SK-N-MC (cell line): ENCODE measurements around the gene TESPA1.
"Not testable (repeated sequence)": the region's sequence is repeated elsewhere in the genome, so short reads cannot be mapped to it uniquely, and the experiment has no call there.

Experiments used
- DNase-seq: peaks from one replicate; pipeline ENCODE4 v3.0.0-alpha.2; 2011; ENCODE audit warnings: low read depth, low spot score
- H3K27ac ChIP-seq: fragments of 200-600 bp; sonication (generic); 2 replicates; pipeline ENCODE4 v1.5.1; 2016; ENCODE audit warnings: mixed run types
- H3K36me3 ChIP-seq: fragments of 200-600 bp; sonication (generic); 2 replicates; pipeline ENCODE4 v1.6.1; 2017; ENCODE audit warnings: antibody characterized with exemption, low read length, mixed read lengths; ENCODE audit not compliant: insufficient read depth
- H3K4me3 ChIP-seq: fragments of 200-600 bp; sonication (generic); 2 replicates; pipeline ENCODE4 v1.5.1; 2016
- H3K9ac ChIP-seq: fragments of 200-600 bp; sonication (generic); 2 replicates; pipeline ENCODE4 v1.8.0; 2017; ENCODE audit warnings: mixed run types, mixed read lengths; ENCODE audit not compliant: insufficient read length
- H3K9me3 ChIP-seq: fragments of 200-600 bp; sonication (generic); 2 replicates; pipeline ENCODE4 v1.6.1; 2017; ENCODE audit warnings: low read depth, mild to moderate bottlenecking, antibody characterized with exemption, low read length, moderate library complexity, mixed read lengths
- EZH2 ChIP-seq: fragments of 200-600 bp; sonication (generic); IDR thresholded peaks from one replicate; pipeline ENCODE4 v1.6.1; 2017; ENCODE audit warnings: antibody characterized with exemption
- FOXP2 ChIP-seq: optimal IDR thresholded peaks from 2 replicates; pipeline ENCODE3; 2011; ENCODE audit warnings: mild to moderate bottlenecking, moderate library complexity; ENCODE audit not compliant: insufficient read depth; ENCODE audit errors: extremely low read length, control extremely low read depth
- POLR2AphosphoS5 ChIP-seq: IDR thresholded peaks from 2 replicates; pipeline ENCODE4 v1.6.1; 2012; ENCODE audit warnings: mild to moderate bottlenecking, low read depth, low read length, borderline replicate concordance

Gene TESPA1

DNA sequence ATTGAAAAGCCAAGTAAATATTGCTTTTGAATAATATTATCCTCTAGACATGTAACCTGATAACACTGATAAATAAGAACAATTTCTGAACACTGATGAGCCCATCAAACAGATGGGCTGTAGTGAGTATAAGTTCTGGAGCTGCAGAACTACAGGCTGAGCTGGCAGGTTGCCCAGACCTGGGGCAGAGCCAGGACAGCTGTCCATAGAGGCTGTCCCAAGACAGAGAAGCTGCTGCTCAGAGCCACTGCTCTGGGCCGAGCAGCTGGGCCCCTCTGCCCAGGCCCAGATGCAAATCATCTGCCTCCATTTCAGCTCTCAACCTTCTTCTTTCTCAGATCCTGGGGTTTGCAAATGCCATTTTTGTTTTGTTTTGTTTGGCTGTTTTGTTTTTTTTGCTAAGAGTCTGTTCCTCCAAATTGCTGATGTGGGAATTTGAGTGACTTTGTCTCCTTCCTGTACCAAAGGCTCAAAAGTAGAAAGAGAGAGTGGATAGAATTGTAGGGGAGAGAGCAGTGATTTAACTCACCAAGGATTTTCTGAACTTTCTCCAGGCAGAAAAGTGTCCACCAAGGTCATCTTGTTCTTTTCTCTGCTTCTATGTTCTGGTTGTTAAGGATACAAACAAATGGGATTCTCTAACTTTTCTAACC is 4.0 kb upstream of the TESPA1 start:
- H3K27ac ChIP-seq, result no peak overlapping the region
- no peak for TF ChIP-seq FOXP2
- no peaks in the 10 kb centered on the region for H3K9me3 ChIP-seq
- no peak for DNase-seq
- no peaks in the 10 kb centered on the region for H3K36me3 ChIP-seq
- H3K4me3 ChIP-seq, result no peak overlapping the region
- H3K9ac ChIP-seq, result no peak overlapping the region

DNA sequence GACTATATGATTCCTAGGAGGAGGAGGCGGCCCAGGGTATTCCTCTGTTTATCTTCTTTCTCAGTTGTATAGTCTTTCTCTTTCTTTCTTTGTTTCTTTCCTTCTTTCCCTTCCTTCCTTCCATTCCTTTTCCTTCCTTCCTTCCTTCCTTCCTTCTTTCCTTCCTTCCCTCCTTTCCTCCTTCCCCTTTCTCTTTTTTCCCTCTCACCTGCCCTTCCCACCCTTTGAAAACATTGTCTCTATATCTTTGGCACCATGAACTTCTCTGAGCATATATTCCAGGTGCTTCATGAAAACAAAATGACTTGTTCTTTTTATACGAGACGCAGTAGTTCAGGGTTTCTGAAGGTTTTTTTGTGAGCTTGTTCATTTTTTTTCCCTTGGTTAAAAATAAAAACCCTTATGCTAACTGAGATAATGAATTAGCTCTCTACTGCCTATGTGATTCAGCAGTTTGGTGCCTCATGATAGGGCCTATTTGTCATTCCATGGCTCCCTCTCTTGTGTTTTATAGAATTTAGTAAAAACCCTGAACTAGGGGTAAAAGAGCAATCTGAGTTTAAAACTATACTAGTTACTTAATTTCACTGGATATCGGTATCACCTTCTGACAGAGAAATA is 3.2 kb upstream of the TESPA1 start:
- Histone ChIP-seq H3K27ac (no peak overlapping the region), H3K9ac (no peak overlapping the region), H3K4me3 (no peak overlapping the region), H3K9me3 (no peaks in the 10 kb centered on the region), H3K36me3 (no peaks in the 10 kb centered on the region)
- no peak for DNase-seq
- TF ChIP-seq FOXP2, result no peak
- no peak for TF ChIP-seq POLR2AphosphoS5
- TF ChIP-seq EZH2, result no peak

GRCh38 chr12:54986773-54987172 is 2.2 kb upstream of the TESPA1 start:
- not testable (repeated sequence) for DNase-seq, H3K4me3 ChIP-seq, H3K9me3 ChIP-seq, H3K9ac ChIP-seq, H3K36me3 ChIP-seq, H3K27ac ChIP-seq

GRCh38 chr12:54983536-54984101 is 943 bp downstream of the TESPA1 start:
- H3K9me3 ChIP-seq, result no peaks in the 10 kb centered on the region
- H3K36me3 ChIP-seq, result no peaks in the 10 kb centered on the region
- TF ChIP-seq EZH2, result no peak
- no peak for TF ChIP-seq POLR2AphosphoS5
- no peak for TF ChIP-seq FOXP2
- H3K9ac ChIP-seq, result no peak overlapping the region
- H3K27ac ChIP-seq, result no peak overlapping the region
- no peak for DNase-seq
- no peak overlapping the region for H3K4me3 ChIP-seq

GRCh38 chr12:54981796-54982195 is 2.8 kb downstream of the TESPA1 start:
- Histone ChIP-seq H3K36me3 (no peaks in the 10 kb centered on the region), H3K9me3 (no peaks in the 10 kb centered on the region), H3K4me3 (no peak overlapping the region), H3K27ac (no peak overlapping the region), H3K9ac (no peak overlapping the region)
- no peak for DNase-seq
- TF ChIP-seq EZH2 (no peak), FOXP2 (no peak), POLR2AphosphoS5 (no peak)

- H3K27ac ChIP-seq, result no peak overlapping the region
- DNase-seq, result no peak
- no peak overlapping the region for H3K9ac ChIP-seq
- H3K9me3 ChIP-seq, result no peaks in the 10 kb centered on the region
- no peak overlapping the region for H3K4me3 ChIP-seq
- TF ChIP-seq POLR2AphosphoS5 (no peak), FOXP2 (no peak), EZH2 (no peak)
- no peaks in the 10 kb centered on the region for H3K36me3 ChIP-seq
These were observed 4.2 kb downstream of the TESPA1 start for GRCh38 chr12:54980341-54980740.

- Histone ChIP-seq H3K9me3 (no peaks in the 10 kb centered on the region), H3K27ac (no peak overlapping the region), H3K4me3 (no peak overlapping the region), H3K36me3 (no peaks in the 10 kb centered on the region), H3K9ac (no peak overlapping the region)
- TF ChIP-seq POLR2AphosphoS5, result no peak
- DNase-seq, result no peak
These were observed 6.7 kb downstream of the TESPA1 start for GRCh38 chr12:54977857-54978256.

- no peak overlapping the region for H3K27ac ChIP-seq
- H3K4me3 ChIP-seq, result no peak overlapping the region
- TF ChIP-seq EZH2 (no peak), POLR2AphosphoS5 (no peak), FOXP2 (no peak)
- no peaks in the 10 kb centered on the region for H3K9me3 ChIP-seq
- no peak overlapping the region for H3K9ac ChIP-seq
- no peaks in the 10 kb centered on the region for H3K36me3 ChIP-seq
- no peak for DNase-seq
These were observed 7.4 kb downstream of the TESPA1 start for GRCh38 chr12:54977155-54977554.

DNA sequence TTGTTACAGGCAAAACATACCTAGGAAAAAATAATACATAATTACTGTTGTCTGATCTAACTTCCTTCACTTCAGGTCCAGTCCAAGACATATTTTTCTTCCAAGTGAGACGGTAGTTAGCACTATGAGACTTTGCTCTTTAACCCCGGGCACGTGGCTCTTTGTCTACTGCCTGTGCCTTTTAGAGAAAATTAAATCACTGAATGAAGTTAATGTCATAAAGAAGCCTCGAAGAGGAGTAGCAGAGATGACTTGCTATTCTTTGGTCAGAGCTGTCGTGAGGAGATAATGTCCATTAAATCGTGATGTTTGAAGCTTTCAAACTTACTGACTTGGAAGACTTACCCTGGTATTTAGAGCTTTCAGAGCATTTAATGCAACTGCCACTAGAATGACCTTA is 8.7 kb downstream of the TESPA1 start:
- Histone ChIP-seq H3K27ac (no peak overlapping the region), H3K9me3 (no peaks in the 10 kb centered on the region), H3K9ac (no peak overlapping the region), H3K4me3 (no peak overlapping the region), H3K36me3 (no peaks in the 10 kb centered on the region)
- DNase-seq, result no peak
- TF ChIP-seq POLR2AphosphoS5, result no peak
- TF ChIP-seq EZH2, result no peak
- TF ChIP-seq FOXP2, result no peak
